HG02610 (cell line): ENCODE data around the gene ZSCAN23.
A peak's percentile ranks its signal among the peaks of the same experiment; 100 is the strongest.

ENCODE experiments used
- ATAC-seq: cut with Tn5 transposase; IDR thresholded peaks from one replicate; pipeline ENCODE4 v1.9.1; 2021; ENCODE audit warnings: mild to moderate bottlenecking, moderate library complexity; ENCODE audit not compliant: unreplicated experiment

The ZSCAN23 gene

DNA sequence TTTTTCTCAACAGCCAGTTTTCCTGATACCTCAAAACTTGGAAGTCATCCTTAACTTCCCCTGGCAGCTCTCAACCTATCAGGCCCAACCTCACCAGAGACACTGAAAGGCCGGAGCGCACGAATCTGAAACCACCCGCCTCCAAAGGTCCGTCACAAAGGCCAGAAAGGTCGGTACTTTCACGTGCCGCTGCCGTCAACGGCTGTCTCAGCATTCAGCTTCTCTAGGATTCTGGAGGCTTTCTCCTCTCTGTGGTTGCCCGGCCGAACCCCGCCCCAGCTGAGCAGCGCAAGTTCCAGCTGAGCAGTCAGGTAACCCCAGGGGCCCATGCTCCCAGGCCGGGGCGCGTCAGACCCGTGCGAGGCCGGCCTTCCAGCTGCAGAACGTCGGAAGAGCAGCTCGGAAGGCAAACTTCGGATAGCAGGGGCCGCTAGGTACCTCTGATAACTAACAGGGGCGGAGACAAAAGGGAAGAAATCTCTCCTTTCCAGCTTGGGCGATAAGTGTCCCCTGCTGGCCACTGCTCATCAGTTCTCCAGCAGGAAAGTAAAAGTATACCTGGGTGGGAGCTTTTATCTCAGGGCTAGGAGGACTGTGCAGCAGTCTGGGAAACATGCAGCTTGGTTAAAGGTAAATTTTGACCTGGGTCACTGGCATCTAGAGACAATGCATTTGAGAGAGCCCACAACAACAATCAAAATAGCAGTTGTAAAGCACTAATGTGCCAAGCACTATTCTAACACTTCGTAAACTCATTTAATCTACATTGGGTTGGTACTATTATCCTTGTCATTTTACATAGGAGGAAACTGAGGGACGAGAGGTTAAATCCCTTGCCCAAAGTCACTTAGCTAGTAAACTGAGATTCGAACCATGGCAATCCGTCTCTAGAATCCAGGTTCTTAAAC, 59.8 kb downstream of the ZSCAN23 start:
- peak; percentile 95 for ATAC-seq
